Measurements from ENCODE around the gene SSNA1.

Gene SSNA1

GRCh38 chr9:137224830-137225694 lies 36.6 kb downstream of the SSNA1 start, which contains the start of gene CYSRT1:
Gene CYSRT1, plus strand, starts transcription at chr9:137225174. Its CDS starts 448 bp downstream, at chr9:137225622.
- Histone ChIP-seq H2BK120ac (ENCODE audit: low read depth, low read length) (no peak within 1 kb of the TSS), H2AFZ (ENCODE audit: low read length) (peak within 1 kb of the TSS; percentile 94), H2AK5ac (ENCODE audit: low read depth, low read length) (no peak within 1 kb of the TSS), H3K9ac (ENCODE audit: low read depth, low read length, poor library complexity) (peak within 1 kb of the TSS; percentile 99), H2BK12ac (ENCODE audit: low read length) (peak within 1 kb of the TSS; percentile 50), H3K4me3 (ENCODE audit: low read length in 2 of 2) (peak within 1 kb of the TSS; percentile 83 to 93), H3K4me1 (ENCODE audit: control insufficient read depth in 2 of 2, insufficient read depth in 1 of 2, low read depth in 1 of 2, low read length in 2 of 2) (peaks cover 9 to 15% of the 10 kb centered on the region in 2 donors), H4K8ac (ENCODE audit: low read depth, low read length) (no peak within 1 kb of the TSS), H3K27ac (replicated peaks; ENCODE audit: low read length) (no peak within 1 kb of the TSS), H3K9me3 (replicated peaks in 1 of 2; ENCODE audit: control insufficient read depth in 2 of 2, insufficient read depth in 1 of 2, low read depth in 1 of 2, low read length in 2 of 2) (no peaks in the 10 kb centered on the region), H3K23ac (ENCODE audit: low read depth, low read length, poor library complexity) (peak within 1 kb of the TSS; percentile 35), H3K18ac (ENCODE audit: low read length) (no peak within 1 kb of the TSS), H3K36me3 (replicated peaks in 1 of 2; ENCODE audit: control insufficient read depth in 2 of 2, insufficient read depth in 2 of 2, low read length in 2 of 2) (no peaks in the 10 kb centered on the region), H3K27me3 (ENCODE audit: control insufficient read depth in 3 of 3, insufficient read depth in 3 of 3, low read depth in 1 of 3, low read length in 3 of 3) (peaks cover 2 to 10% (median 3%) of the 10 kb centered on the region in 3 experiments), H2BK15ac (ENCODE audit: low read length) (peak within 1 kb of the TSS; percentile 37), H3K4me2 (ENCODE audit: insufficient read depth, low read length, poor library complexity, severe bottlenecking) (peak within 1 kb of the TSS; percentile 89), H3K79me1 (ENCODE audit: low read depth, low read length) (peaks cover 6% of the 10 kb centered on the region), H3K4ac (ENCODE audit: low read length) (no peak within 1 kb of the TSS), H2BK5ac (ENCODE audit: low read length) (no peak within 1 kb of the TSS), H3K14ac (ENCODE audit: low read length) (no peak within 1 kb of the TSS), H4K91ac (ENCODE audit: low read depth, low read length, poor library complexity) (no peak within 1 kb of the TSS)
- no peak for DNase-seq (ENCODE audit: low spot score)
- no CpG with 5 or more reads among the region's 23 CpGs for WGBS, 2 donors (ENCODE audit: extremely low coverage in 2 of 2, insufficient read length in 2 of 2, insufficient replicate concordance in 1 of 2)

- no CpG with 5 or more reads among the region's 21 CpGs for WGBS, 2 donors (ENCODE audit: extremely low coverage in 2 of 2, insufficient read length in 2 of 2, insufficient replicate concordance in 1 of 2)
- no peak overlapping the region for H2BK120ac ChIP-seq (ENCODE audit: low read depth, low read length)
- H3K79me1 ChIP-seq (ENCODE audit: low read depth, low read length) = no peaks in the 10 kb centered on the region
- no peak overlapping the region for H3K4me2 ChIP-seq (ENCODE audit: insufficient read depth, low read length, poor library complexity, severe bottlenecking)
- no peaks in the 10 kb centered on the region for H3K9me3 ChIP-seq (replicated peaks in 1 of 2; ENCODE audit: control insufficient read depth in 2 of 2, insufficient read depth in 1 of 2, low read depth in 1 of 2, low read length in 2 of 2)
- H2AK5ac ChIP-seq (ENCODE audit: low read depth, low read length) = no peak overlapping the region
- peaks cover 9 to 15% of the 10 kb centered on the region in 2 donors for H3K4me1 ChIP-seq (ENCODE audit: control insufficient read depth in 2 of 2, insufficient read depth in 1 of 2, low read depth in 1 of 2, low read length in 2 of 2)
- no peak overlapping the region for H3K4ac ChIP-seq (ENCODE audit: low read length)
- H3K23ac ChIP-seq (ENCODE audit: low read depth, low read length, poor library complexity) = no peak overlapping the region
- H2BK15ac ChIP-seq (ENCODE audit: low read length) = no peak overlapping the region
- no peak overlapping the region for H3K27ac ChIP-seq (replicated peaks; ENCODE audit: low read length)
- no peak overlapping the region for H2AFZ ChIP-seq (ENCODE audit: low read length)
- H4K8ac ChIP-seq (ENCODE audit: low read depth, low read length) = no peak overlapping the region
- no peaks in the 10 kb centered on the region for H3K36me3 ChIP-seq (replicated peaks in 1 of 2; ENCODE audit: control insufficient read depth in 2 of 2, insufficient read depth in 2 of 2, low read length in 2 of 2)
- H2BK5ac ChIP-seq (ENCODE audit: low read length) = no peak overlapping the region
- no peak overlapping the region for H3K14ac ChIP-seq (ENCODE audit: low read length)
- no peak overlapping the region for H3K4me3 ChIP-seq (ENCODE audit: low read length in 2 of 2)
- no peak overlapping the region for H2BK12ac ChIP-seq (ENCODE audit: low read length)
- peak overlapping the region; percentile 70 for H3K9ac ChIP-seq (ENCODE audit: low read depth, low read length, poor library complexity)
- no peak for DNase-seq (ENCODE audit: low spot score)
- H3K27me3 ChIP-seq (ENCODE audit: control insufficient read depth in 3 of 3, insufficient read depth in 3 of 3, low read depth in 1 of 3, low read length in 3 of 3) = peaks cover 3 to 10% (median 4%) of the 10 kb centered on the region in 3 experiments
- H3K18ac ChIP-seq (ENCODE audit: low read length) = no peak overlapping the region
- H4K91ac ChIP-seq (ENCODE audit: low read depth, low read length, poor library complexity) = no peak overlapping the region
Measured at GRCh38 chr9:137225699-137226331, 37.3 kb downstream of the SSNA1 start.

DNA sequence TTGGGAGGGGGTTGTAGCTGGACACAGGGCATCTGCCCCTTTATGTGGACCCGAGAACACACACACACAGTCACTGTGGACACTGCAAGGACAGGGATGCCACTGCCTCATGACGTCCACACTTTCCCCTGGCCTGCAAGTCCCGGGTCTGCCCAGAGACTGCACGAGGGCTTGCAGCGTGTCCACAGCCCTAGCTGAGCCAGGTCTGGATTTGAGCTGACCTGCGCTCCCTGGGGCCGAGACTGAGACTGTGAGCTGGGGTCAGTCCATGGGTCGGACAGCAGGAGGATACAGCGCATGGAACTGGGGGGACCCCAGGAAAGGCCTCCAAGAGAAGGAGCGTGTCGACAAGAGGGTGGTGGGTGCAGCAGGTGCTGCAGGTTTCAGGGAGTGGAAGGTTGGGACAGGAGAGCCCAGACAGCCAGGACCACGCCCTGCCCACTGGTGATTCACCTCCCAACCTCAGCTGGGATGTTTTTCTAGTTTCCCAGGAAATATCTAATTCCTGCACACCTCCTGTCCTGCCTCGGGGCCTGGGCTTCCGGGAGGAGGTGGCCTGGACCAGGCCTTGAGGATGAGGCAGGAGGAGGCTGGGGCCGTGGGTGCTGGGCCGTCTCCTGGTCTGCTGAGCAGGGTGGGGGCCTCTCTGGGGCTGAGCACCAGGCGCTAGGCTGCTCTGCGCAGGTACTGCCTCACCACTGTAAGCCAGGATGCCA lies 38.0 kb downstream of the SSNA1 start:
- H3K14ac ChIP-seq (ENCODE audit: low read length) = no peak overlapping the region
- no peak overlapping the region for H2BK12ac ChIP-seq (ENCODE audit: low read length)
- peak overlapping the region; percentile 70 for H3K23ac ChIP-seq (ENCODE audit: low read depth, low read length, poor library complexity)
- no peak overlapping the region for H2AFZ ChIP-seq (ENCODE audit: low read length)
- H3K4ac ChIP-seq (ENCODE audit: low read length) = peak overlapping the region; percentile 76
- H2AK5ac ChIP-seq (ENCODE audit: low read depth, low read length) = peak overlapping the region; percentile 60
- H4K91ac ChIP-seq (ENCODE audit: low read depth, low read length, poor library complexity) = peak overlapping the region; percentile 64
- H2BK120ac ChIP-seq (ENCODE audit: low read depth, low read length) = no peak overlapping the region
- H2BK15ac ChIP-seq (ENCODE audit: low read length) = peak overlapping the region; percentile 95
- WGBS, 2 donors (ENCODE audit: extremely low coverage in 2 of 2, insufficient read length in 2 of 2, insufficient replicate concordance in 1 of 2) = no CpG with 5 or more reads among the region's 18 CpGs
- no peak overlapping the region for H3K9ac ChIP-seq (ENCODE audit: low read depth, low read length, poor library complexity)
- peaks cover 3 to 10% (median 4%) of the 10 kb centered on the region in 3 experiments for H3K27me3 ChIP-seq (ENCODE audit: control insufficient read depth in 3 of 3, insufficient read depth in 3 of 3, low read depth in 1 of 3, low read length in 3 of 3)
- no peak overlapping the region for H3K27ac ChIP-seq (replicated peaks; ENCODE audit: low read length)
- peaks cover 9 to 15% of the 10 kb centered on the region in 2 donors for H3K4me1 ChIP-seq (ENCODE audit: control insufficient read depth in 2 of 2, insufficient read depth in 1 of 2, low read depth in 1 of 2, low read length in 2 of 2)
- H2BK5ac ChIP-seq (ENCODE audit: low read length) = no peak overlapping the region
- H3K4me3 ChIP-seq (ENCODE audit: low read length in 2 of 2) = peak overlapping the region in 1 of 2 donors; percentile 41
- no peaks in the 10 kb centered on the region for H3K9me3 ChIP-seq (replicated peaks in 1 of 2; ENCODE audit: control insufficient read depth in 2 of 2, insufficient read depth in 1 of 2, low read depth in 1 of 2, low read length in 2 of 2)
- H4K8ac ChIP-seq (ENCODE audit: low read depth, low read length) = no peak overlapping the region
- no peak overlapping the region for H3K4me2 ChIP-seq (ENCODE audit: insufficient read depth, low read length, poor library complexity, severe bottlenecking)
- no peak for DNase-seq (ENCODE audit: low spot score)
- H3K79me1 ChIP-seq (ENCODE audit: low read depth, low read length) = no peaks in the 10 kb centered on the region
- H3K18ac ChIP-seq (ENCODE audit: low read length) = no peak overlapping the region
- no peaks in the 10 kb centered on the region for H3K36me3 ChIP-seq (replicated peaks in 1 of 2; ENCODE audit: control insufficient read depth in 2 of 2, insufficient read depth in 2 of 2, low read length in 2 of 2)
